K562 (cell line): ENCODE data around the gene DNAH9. TPM values are rescaled to one million over a fixed set of nuclear protein-coding genes. Genes with fewer than 3 reads are reported as not detected.

Experiments used
- ATAC-seq: fragments of 200-7000 bp; cut with Tn5 transposase; 3 replicates; pipeline ENCODE4 v1.9.1; 2020; ENCODE audit warnings: moderate library complexity
- BruUV-seq: library from RNA; stranded (reverse); fragments of 400-500 nt; replicated peaks from 2 replicates; lab custom pipeline; 2021; lab: Mats Ljungman, UMichigan
- CTCF ChIA-PET: fragments of 300-600 bp; formaldehyde crosslinking; extraction: SDS; loops from one replicate; lab custom pipeline; 2021; ENCODE audit warnings: low intra/inter-chr PET ratio; lab: Yijun Ruan, JAX
- POLR2A ChIA-PET: fragments of 300-600, 350-650 bp; sonication (Branson Sonifier 250); formaldehyde crosslinking; extraction: SDS; loops from one replicate; lab custom pipeline; 2021; ENCODE audit warnings: antibody characterized with exemption, inconsistent platforms; lab: Yijun Ruan, JAX
- DNase-seq, 4 experiments: peaks; one replicate each; pipeline versions ENCODE4 v3.0.0 to v3.0.0-alpha.2; 2011 to 2018; ENCODE audit warnings: low spot score in 3 of 4, mixed read lengths in 3 of 4; ENCODE audit errors: extremely low read depth in 1 of 4
- FAIRE-seq: peaks from 2 replicates; lab custom pipeline; 2011; peaks lifted over from hg19 to GRCh38; lab: Jason Lieb, UNC
- H2AFZ ChIP-seq: 2 replicates; pipeline ENCODE4 v1.6.0; 2011; ENCODE audit warnings: low read depth, low read length, control low read depth, inconsistent platforms
- H3K27ac ChIP-seq: fragments of 200-600 bp; 3 replicates; pipeline ENCODE4 v1.8.0; 2011; ENCODE audit warnings: low read depth, mild to moderate bottlenecking, control low read depth, inconsistent platforms, low read length, moderate library complexity, mixed read lengths; ENCODE audit errors: extremely low read depth
- H3K27me3 ChIP-seq, 2 experiments: fragments of 300-600 bp in 1 of 2; 2 replicates in 1 of 2; 3 replicates in 1 of 2; pipeline versions ENCODE4 v1.6.0 to v1.8.0; 2011; ENCODE audit warnings: inconsistent platforms in 2 of 2, low read length in 2 of 2, mild to moderate bottlenecking in 1 of 2, mixed read lengths in 1 of 2, moderate library complexity in 1 of 2; ENCODE audit not compliant: control insufficient read depth in 2 of 2, insufficient read depth in 2 of 2
- H3K36me3 ChIP-seq: fragments of 300-600 bp; 3 replicates; pipeline ENCODE4 v1.8.0; 2011; ENCODE audit warnings: mild to moderate bottlenecking, low read length, inconsistent platforms; ENCODE audit not compliant: control insufficient read depth, insufficient read depth
- H3K4me1 ChIP-seq, 2 experiments: fragments of 200-600 bp in 1 of 2; replicated peaks in 1 of 2; 2 replicates in 1 of 2; 3 replicates in 1 of 2; pipeline versions ENCODE4 v1.5.1 to v1.8.0; 2011; ENCODE audit warnings: inconsistent platforms in 2 of 2, low read length in 2 of 2, mild to moderate bottlenecking in 1 of 2, mixed read lengths in 1 of 2, moderate library complexity in 1 of 2; ENCODE audit not compliant: control insufficient read depth in 2 of 2, insufficient read depth in 2 of 2
- H3K4me2 ChIP-seq: 2 replicates; pipeline ENCODE4 v1.6.1; 2011; ENCODE audit warnings: low read length, control low read depth, inconsistent platforms, mixed read lengths; ENCODE audit not compliant: insufficient read depth
- H3K4me3 ChIP-seq: fragments of 200-600 bp; sonication (generic), shearing (Covaris generic); 2 replicates; pipeline ENCODE4 v1.5.1; 2016; ENCODE audit warnings: control low read depth, inconsistent platforms
- H3K79me2 ChIP-seq: fragments of 200-600 bp; 3 replicates; pipeline ENCODE4 v1.8.0; 2011; ENCODE audit warnings: low read length, inconsistent platforms; ENCODE audit not compliant: control insufficient read depth, insufficient read depth
- H3K9ac ChIP-seq, 2 experiments: 2 replicates each; pipeline versions ENCODE4 v1.6.0 to v1.6.1; 2011; ENCODE audit warnings: low read depth in 2 of 2, low read length in 2 of 2, control low read depth in 1 of 2, inconsistent platforms in 1 of 2, mild to moderate bottlenecking in 1 of 2, mixed read lengths in 1 of 2; ENCODE audit not compliant: insufficient read depth in 1 of 2
- H3K9me1 ChIP-seq: one replicate; pipeline ENCODE4 v1.6.0; 2011; ENCODE audit warnings: inconsistent platforms, mild to moderate bottlenecking, low read length, moderate library complexity; ENCODE audit not compliant: control insufficient read depth, insufficient read depth
- H3K9me3 ChIP-seq: replicated peaks from 2 replicates; pipeline ENCODE4 v1.5.1; 2011; ENCODE audit warnings: low read depth, low read length, inconsistent platforms; ENCODE audit not compliant: control insufficient read depth, insufficient read depth
- H4K20me1 ChIP-seq: replicated peaks from 2 replicates; pipeline ENCODE4 v1.6.1; 2011; ENCODE audit warnings: low read length, inconsistent platforms, mixed read lengths; ENCODE audit not compliant: control insufficient read depth, insufficient read depth
- GATA2 ChIP-seq: sonication (generic); formaldehyde crosslinking; IDR thresholded peaks from 2 replicates; pipeline ENCODE4 v1.4.0; 2020; ENCODE audit warnings: mild to moderate bottlenecking, missing genetic modification reagents
- MBD2 ChIP-seq: sonication (generic); IDR thresholded peaks from 2 replicates; pipeline ENCODE4 v1.6.1; 2016; ENCODE audit warnings: low read depth, borderline replicate concordance
- MEIS2 ChIP-seq: fragments of 450-650 bp; IDR thresholded peaks from 2 replicates; pipeline ENCODE4 v1.6.1; 2014; ENCODE audit warnings: mild to moderate bottlenecking; ENCODE audit not compliant: partially characterized antibody
- RBM22 ChIP-seq: fragments of 200-400 bp; formaldehyde crosslinking; IDR thresholded peaks from 2 replicates; pipeline ENCODE4 v1.6.1; 2018; ENCODE audit warnings: low read length, low read depth; ENCODE audit not compliant: poor library complexity, severe bottlenecking
- ZNF12 ChIP-seq: sonication (generic); formaldehyde crosslinking; IDR thresholded peaks from 2 replicates; pipeline ENCODE4 v1.4.0; 2020; ENCODE audit warnings: mild to moderate bottlenecking, missing genetic modification reagents
- ZNF3 ChIP-seq: fragments of 250-450 bp; sonication (Bioruptor Pico); IDR thresholded peaks from 2 replicates; pipeline ENCODE4 v1.5.0; 2021; ENCODE audit warnings: mild to moderate bottlenecking, moderate library complexity
- ZNF644 ChIP-seq: fragments of 200-800 bp; sonication (Bioruptor generic); IDR thresholded peaks from 2 replicates; pipeline ENCODE4 v1.6.1; 2016; ENCODE audit warnings: low read depth, missing genetic modification characterization, missing compliant biosample characterization
- WGBS: fragments of 100-300 bp; shearing (Covaris generic); methylation state at CpG from one replicate; pipeline ENCODE4 v1.1.6; 2016; ENCODE audit warnings: low coverage, mixed read lengths; ENCODE audit not compliant: insufficient coverage; ENCODE audit errors: missing lambda C conversion rate; 5-methylcytosine and 5-hydroxymethylcytosine counted together
- in situ Hi-C: fragments of 300-500 bp; cut with MboI; formaldehyde crosslinking; loops from 4 replicates; pipeline ENCODE4 v1.15.0; 2018; ENCODE audit warnings: inconsistent platforms, mixed read lengths
- intact Hi-C: fragments of 100-400 bp; cut with micrococcal nuclease; formaldehyde crosslinking; loops from 2 replicates; pipeline ENCODE4 v1.14.2; 2022
- polyA plus RNA-seq, 8 experiments: library from polyadenylated mRNA; depleted of rRNA in 4 of 8; stranded (reverse) in 5 of 8; unstranded in 3 of 8; fragments of >200 nt; fragmentation: Nextera tagmentation in 2 of 8; fragmentation: Illumina TruSeq in 1 of 8; extraction: Ambion mirVana in 2 of 8; extraction: Trizol in 1 of 8; gene quantifications; 2 replicates each; pipeline versions ENCODE4 v1.2.1 to v1.2.3, GENCODE V29; 2011 to 2014; ENCODE audit warnings: inconsistent platforms in 1 of 8, missing spikeins in 1 of 8
- total RNA-seq, 7 experiments: library from RNA; depleted of rRNA in 6 of 7; stranded (reverse); fragments of >200 nt in 6 of 7; fragmentation: Illumina TruSeq in 2 of 7; extraction: Trizol in 2 of 7; gene quantifications; 2 replicates each; pipeline versions ENCODE4 v1.2.1 to v1.2.3, GENCODE V29; 2011 to 2021; ENCODE audit warnings: low replicate concordance in 1 of 7
- TF ChIP-seq, protein P1 (sequence below): fragments of 250-450 bp; sonication (Bioruptor Pico); IDR thresholded peaks from 2 replicates; pipeline ENCODE4 v1.5.0; 2021
- TF ChIP-seq, protein P2 (sequence below): fragments of 450-650 bp; formaldehyde crosslinking; IDR thresholded peaks from 2 replicates; pipeline ENCODE4 v1.4.0; 2020; ENCODE audit warnings: mild to moderate bottlenecking, moderate library complexity
- TF ChIP-seq, protein P3 (sequence below): fragments of 250-450 bp; sonication (Bioruptor Pico); IDR thresholded peaks from 2 replicates; pipeline ENCODE4 v1.8.0; 2022; ENCODE audit warnings: moderate library complexity, mild to moderate bottlenecking, inconsistent platforms
- TF ChIP-seq, protein P4 (sequence below), 2 experiments: fragments of 450-650 bp; IDR thresholded peaks; 2 replicates each; pipeline ENCODE4 v1.6.1; 2018; ENCODE audit warnings: mild to moderate bottlenecking in 2 of 2, low read depth in 1 of 2; ENCODE audit not compliant: partially characterized antibody in 2 of 2

DNAH9 gene
- total and polyA plus RNA-seq, 9 of the 15 experiments (the other 6 are each of a cell fraction or from before 2014, with no cell fraction given): not detected

DNA sequence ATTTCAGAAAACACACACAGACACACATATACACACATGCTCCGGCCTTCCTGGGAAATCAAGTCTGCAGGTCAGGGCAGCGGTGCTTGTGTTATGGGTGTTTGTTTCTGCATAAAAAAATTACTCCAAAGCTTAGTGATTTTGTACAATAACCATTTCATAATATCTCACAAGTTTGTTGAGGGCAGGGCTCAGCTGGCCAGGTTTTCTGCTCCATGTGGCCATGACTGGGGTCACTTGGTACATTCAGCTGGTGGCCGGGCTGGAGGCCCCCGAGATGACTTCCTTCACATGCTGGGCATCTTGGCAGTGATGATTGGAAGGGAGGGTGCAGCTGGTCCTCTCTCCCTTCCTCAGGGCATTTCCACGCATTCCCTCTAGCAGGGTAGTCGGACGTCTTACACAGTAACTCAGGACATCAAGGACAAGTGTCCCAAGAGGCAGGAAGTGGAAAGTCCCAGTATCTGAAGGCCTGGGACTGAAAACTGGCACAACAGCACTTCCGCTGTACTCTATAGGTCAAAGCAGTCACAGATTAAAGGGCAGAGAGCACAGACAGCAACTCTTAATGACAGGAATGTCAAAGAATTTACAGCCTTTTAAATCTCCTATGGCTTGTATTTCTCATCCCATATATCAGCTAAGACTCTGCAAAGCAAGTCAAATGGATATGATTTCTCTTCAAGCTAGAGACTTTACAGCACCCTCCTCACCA is 271.6 kb downstream of the DNAH9 start:
- no peak for DNase-seq
- H4K20me1 ChIP-seq: no peaks in the 10 kb centered on the region
- BruUV-seq: no TSS peak
- no peaks in the 10 kb centered on the region for H3K9me3 ChIP-seq
- no peak overlapping the region for H3K4me2 ChIP-seq
- no peak overlapping the region for H3K4me3 ChIP-seq
- CTCF ChIA-PET: no interaction called here
- no peak overlapping the region for H3K27ac ChIP-seq
- WGBS: 15% methylated on average over 3 of the region's 8 CpGs
- in situ Hi-C loops: no loop called here
- intact Hi-C loops: loop anchor here (10.0 kb wide), 1 partner anchor 65 kb away; no protein-coding TSS in a partner anchor
- no peak for FAIRE-seq
- no peaks in the 10 kb centered on the region for H3K79me2 ChIP-seq
- H3K27me3 ChIP-seq: peaks cover 0 to 28% of the 10 kb centered on the region in 2 experiments; a peak in 3 of 5 replicates
- no peaks in the 10 kb centered on the region for H3K36me3 ChIP-seq
- H3K4me1 ChIP-seq: no peaks in the 10 kb centered on the region; a peak in 2 of 5 replicates
- POLR2A ChIA-PET: interaction anchor here (0.6 kb wide), 1 partner anchor 47 kb away, joined by 3 read pairs; no protein-coding TSS in a partner anchor
- no peak for ATAC-seq
- no peak overlapping the region for H3K9ac ChIP-seq
- no peak overlapping the region for H2AFZ ChIP-seq
- no peaks in the 10 kb centered on the region for H3K9me1 ChIP-seq
- TF ChIP-seq, protein P1, sequence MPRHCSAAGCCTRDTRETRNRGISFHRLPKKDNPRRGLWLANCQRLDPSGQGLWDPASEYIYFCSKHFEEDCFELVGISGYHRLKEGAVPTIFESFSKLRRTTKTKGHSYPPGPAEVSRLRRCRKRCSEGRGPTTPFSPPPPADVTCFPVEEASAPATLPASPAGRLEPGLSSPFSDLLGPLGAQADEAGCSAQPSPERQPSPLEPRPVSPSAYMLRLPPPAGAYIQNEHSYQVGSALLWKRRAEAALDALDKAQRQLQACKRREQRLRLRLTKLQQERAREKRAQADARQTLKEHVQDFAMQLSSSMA (CRISPR knock-in tag): no peak
- TF ChIP-seq MBD2 (no peak), RBM22 (no peak), MEIS2 (no peak), GATA2 (CRISPR knock-in tag) (no peak), ZNF644 (tag) (no peak), ZNF3 (CRISPR knock-in tag) (no peak), ZNF12 (no peak)
- TF ChIP-seq, protein P2, sequence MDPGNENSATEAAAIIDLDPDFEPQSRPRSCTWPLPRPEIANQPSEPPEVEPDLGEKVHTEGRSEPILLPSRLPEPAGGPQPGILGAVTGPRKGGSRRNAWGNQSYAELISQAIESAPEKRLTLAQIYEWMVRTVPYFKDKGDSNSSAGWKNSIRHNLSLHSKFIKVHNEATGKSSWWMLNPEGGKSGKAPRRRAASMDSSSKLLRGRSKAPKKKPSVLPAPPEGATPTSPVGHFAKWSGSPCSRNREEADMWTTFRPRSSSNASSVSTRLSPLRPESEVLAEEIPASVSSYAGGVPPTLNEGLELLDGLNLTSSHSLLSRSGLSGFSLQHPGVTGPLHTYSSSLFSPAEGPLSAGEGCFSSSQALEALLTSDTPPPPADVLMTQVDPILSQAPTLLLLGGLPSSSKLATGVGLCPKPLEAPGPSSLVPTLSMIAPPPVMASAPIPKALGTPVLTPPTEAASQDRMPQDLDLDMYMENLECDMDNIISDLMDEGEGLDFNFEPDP (CRISPR knock-in tag): no peak
- TF ChIP-seq, protein P3, sequence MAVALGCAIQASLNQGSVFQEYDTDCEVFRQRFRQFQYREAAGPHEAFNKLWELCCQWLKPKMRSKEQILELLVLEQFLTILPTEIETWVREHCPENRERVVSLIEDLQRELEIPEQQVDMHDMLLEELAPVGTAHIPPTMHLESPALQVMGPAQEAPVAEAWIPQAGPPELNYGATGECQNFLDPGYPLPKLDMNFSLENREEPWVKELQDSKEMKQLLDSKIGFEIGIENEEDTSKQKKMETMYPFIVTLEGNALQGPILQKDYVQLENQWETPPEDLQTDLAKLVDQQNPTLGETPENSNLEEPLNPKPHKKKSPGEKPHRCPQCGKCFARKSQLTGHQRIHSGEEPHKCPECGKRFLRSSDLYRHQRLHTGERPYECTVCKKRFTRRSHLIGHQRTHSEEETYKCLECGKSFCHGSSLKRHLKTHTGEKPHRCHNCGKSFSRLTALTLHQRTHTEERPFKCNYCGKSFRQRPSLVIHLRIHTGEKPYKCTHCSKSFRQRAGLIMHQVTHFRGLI (CRISPR knock-in tag): no peak
- TF ChIP-seq, protein P4, sequence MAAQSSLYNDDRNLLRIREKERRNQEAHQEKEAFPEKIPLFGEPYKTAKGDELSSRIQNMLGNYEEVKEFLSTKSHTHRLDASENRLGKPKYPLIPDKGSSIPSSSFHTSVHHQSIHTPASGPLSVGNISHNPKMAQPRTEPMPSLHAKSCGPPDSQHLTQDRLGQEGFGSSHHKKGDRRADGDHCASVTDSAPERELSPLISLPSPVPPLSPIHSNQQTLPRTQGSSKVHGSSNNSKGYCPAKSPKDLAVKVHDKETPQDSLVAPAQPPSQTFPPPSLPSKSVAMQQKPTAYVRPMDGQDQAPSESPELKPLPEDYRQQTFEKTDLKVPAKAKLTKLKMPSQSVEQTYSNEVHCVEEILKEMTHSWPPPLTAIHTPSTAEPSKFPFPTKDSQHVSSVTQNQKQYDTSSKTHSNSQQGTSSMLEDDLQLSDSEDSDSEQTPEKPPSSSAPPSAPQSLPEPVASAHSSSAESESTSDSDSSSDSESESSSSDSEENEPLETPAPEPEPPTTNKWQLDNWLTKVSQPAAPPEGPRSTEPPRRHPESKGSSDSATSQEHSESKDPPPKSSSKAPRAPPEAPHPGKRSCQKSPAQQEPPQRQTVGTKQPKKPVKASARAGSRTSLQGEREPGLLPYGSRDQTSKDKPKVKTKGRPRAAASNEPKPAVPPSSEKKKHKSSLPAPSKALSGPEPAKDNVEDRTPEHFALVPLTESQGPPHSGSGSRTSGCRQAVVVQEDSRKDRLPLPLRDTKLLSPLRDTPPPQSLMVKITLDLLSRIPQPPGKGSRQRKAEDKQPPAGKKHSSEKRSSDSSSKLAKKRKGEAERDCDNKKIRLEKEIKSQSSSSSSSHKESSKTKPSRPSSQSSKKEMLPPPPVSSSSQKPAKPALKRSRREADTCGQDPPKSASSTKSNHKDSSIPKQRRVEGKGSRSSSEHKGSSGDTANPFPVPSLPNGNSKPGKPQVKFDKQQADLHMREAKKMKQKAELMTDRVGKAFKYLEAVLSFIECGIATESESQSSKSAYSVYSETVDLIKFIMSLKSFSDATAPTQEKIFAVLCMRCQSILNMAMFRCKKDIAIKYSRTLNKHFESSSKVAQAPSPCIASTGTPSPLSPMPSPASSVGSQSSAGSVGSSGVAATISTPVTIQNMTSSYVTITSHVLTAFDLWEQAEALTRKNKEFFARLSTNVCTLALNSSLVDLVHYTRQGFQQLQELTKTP (IDR thresholded peaks at IDR 0.05; ENCODE audit: low read depth in 1 of 2, partially characterized antibody in 2 of 2): no peak
